GM18520 (cell line): ENCODE measurements around the gene MCF2L2.
A peak's percentile ranks its signal among the peaks of the same experiment; 100 is the strongest.

Experiments used
- ATAC-seq: cut with Tn5 transposase; IDR thresholded peaks from one replicate; pipeline ENCODE4 v1.9.1; 2021; ENCODE audit not compliant: unreplicated experiment

The MCF2L2 gene

DNA sequence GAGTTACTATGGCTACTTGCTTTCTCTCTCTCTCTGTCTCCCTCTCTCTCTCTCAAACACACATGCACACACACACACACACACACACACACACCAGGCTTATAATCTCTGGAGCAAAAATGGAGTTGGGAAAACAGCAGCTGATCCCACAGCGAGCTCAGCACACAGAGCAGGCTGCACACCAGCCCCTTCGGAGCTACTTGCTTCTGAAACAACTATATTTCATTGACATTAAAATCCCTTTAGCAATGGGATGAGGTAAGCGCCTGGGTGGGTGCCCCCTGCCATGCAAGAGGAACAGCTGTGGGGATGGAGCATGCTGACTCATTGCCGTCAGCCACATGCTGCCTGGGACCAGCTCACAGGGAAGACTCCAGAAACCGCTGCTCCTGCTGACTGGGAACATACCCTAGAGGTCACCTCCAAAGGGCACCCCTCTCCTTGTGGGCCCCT lies 129.7 kb downstream of the MCF2L2 start:
- ATAC-seq = no peak

DNA sequence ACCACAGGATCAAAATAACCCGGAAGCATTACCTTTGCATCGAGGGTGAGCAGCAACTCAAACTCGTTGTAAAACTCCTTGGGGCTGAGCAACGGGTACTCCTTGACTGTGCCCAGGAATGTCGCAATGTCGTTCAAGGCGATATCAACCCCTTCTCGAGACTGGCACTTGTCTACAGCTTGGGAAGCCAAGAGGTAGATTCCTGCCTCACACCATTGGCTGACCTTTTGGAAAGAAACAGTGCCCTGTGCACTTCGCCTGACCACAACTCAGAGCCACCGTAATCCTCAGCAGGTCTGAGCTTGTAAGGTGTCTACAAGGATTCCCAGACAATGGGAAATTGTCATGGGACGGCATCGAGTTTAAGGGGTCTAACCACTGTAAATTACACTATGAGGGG lies 131.5 kb downstream of the MCF2L2 start:
- no peak for ATAC-seq

DNA sequence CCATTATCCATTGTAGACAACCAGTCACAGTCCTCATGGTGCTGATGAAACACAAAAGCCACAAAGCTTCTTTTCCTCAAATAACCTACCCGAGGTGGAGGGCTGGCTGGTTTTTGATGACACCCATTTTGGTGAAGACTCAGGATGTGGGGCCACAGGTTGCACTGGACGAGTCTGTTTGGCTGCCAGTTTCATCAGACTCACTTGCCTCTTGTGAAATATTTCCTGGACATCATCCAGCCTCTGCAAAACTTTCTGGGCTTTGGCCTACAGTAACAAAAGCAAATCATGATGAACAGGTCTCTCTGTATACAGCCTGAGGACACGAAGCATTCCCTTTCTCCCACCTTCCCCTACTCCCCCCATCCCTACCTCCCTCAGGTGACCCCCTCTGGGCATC lies 133.2 kb downstream of the MCF2L2 start:
- ATAC-seq = no peak

DNA sequence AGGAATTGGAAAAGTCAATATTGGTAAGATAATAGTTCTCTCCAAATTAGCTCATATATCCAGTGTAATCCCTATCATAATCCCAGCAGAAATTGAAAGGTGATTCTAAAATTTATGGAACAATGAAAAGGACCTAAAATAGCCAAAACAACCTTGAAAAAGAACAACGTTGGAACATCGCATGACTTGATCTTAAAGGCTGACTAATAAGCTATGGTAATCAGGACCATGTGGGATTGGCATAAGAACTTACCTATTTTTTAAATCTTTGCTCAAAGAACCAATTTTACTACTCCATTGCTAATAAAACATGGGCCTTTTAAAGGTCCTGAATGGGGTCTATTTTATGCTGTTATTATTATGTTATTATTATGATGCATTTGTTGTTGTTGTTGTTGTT lies 134.5 kb downstream of the MCF2L2 start:
- ATAC-seq = no peak

DNA sequence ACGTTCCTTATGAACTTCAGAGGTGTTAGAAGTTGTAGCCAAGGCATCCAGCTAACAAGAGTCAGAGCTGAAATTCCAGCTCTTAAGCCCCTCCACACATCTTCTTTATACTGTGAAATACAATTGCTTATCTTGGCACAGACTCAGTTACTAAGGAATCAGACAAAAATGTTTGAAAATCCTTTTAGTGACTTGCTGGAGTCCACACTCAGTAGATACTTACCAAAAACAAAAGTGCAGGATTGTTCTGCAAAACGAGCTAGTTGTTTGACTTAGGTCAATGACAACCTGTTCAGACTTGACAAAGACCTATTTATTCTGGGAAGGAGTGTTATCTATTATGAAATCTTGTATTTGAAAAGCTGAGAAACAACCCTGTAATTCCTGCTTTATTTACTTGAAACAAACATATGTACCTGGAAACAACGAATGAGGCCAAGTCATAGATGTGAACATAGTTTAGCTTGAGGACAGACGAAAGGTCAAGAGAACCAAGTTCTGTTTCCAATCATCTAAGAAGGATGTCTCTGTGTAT lies 136.9 kb downstream of the MCF2L2 start:
- ATAC-seq = no peak

DNA sequence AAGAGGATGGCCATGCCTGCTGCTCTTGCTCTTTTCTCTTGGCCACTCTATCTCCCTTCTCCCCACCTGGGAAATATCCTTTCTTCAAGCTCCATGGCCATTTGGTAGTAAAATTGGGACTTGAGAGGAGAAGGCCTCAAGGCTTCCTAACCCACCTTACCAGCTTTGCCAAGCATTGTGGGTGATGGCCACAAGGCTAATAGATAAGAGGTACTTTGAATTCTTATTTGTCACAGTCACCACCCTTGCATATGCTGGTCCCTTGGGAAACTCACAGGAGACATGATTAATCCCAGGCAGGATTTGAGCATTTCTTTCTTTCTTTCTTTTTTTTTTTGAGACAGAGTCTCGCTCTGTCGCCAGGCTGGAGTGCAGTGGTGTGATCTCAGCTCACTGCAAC lies 138.2 kb downstream of the MCF2L2 start:
- ATAC-seq = no peak

DNA sequence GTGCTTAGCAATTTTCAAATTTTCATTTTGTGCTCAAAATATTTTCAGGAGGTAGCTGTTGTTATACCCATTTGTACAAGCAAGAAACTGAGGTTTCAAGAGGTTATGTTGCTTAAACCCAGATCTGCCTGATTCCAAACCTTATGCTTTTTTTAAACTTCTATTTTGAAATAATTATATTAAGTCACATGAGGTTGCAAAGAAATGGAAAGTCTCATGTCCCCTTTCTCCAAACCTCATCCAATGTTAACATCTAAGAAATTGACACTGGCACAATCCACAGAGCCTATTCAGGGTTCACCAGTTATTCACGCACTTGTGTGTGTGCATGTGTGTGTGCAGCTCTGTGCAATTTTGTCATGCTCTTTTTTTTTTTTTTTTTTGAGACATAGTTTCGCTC lies 140.3 kb downstream of the MCF2L2 start:
- no peak for ATAC-seq

DNA sequence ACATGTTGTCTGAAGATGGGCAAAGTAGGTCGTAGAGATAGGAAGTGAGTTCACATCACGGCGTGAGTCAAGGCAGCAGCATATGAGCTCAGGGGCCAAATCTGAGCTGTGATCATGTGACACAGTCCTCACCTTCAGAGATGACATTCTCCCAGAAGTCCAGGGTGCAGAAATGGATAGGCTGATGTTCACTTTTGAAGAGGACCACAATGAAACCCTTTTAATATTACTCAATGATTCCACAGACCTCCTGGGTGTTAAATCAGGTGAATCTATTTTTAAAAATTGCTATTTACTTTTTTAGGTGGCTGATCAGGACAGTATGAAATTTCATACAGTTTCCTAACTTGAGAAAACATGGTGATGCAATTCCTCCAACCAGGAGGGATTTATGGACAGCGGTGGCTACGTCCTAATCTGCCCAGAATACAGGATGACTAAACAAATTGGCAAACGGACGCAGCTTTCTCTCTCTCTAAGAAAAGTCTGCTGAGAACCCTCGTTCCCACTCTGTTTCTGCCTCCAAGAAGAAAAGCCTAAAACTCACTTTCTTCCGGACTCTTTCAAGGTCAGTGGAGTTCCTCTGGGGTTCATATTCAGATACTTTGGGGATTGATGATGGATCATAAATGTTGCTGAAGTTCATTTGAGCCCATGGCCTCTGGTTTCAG lies 141.0 kb downstream of the MCF2L2 start:
- no peak for ATAC-seq

DNA sequence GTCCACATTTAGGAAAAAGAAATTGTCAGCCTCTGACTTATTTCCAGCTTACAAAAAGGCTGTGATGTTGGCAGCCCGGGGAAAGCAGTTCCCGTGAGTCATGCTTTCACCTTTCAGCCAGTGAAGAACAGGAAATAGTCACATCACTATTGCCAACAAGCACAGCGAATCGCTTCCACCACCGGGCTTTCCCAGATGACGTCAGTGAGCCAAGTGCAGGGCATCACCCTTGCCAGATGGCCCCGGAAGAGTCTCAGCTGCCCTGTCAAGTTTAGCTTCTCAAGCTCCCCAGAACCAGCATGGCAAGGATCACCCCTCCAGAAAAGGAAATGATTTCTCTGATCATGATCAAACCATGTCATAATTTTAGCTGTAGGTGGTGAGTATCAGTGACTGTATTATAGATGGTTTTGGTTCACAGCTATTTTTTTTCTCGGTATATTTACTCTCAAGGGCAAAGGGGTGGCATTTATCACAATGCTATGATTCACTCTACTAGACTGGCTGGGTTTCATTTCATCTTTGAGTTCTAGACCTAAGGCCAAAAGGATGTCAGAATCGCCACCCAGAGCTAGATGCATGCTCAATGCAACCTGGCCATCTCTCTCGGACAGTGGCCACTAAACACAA lies 142.5 kb downstream of the MCF2L2 start:
- ATAC-seq = peak; percentile 92

DNA sequence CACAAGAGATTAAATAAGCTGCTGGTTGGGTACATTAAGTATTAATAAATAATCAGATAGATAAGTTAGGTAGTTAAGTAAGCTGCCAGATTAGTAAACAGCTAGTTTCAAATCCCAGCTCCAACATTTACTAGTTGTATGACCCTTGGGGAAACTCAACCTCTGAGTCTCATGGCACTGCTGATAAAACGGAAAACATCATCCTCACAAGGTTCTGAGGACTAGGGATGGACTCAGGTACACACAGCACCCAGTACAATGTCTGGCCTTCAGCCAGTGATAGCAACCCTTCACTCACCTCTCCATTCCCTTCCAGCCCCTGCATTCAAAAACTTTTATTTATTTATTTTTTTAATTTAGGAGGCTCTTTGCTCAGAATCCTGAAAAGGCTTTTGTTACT lies 143.1 kb downstream of the MCF2L2 start:
- no peak for ATAC-seq

DNA sequence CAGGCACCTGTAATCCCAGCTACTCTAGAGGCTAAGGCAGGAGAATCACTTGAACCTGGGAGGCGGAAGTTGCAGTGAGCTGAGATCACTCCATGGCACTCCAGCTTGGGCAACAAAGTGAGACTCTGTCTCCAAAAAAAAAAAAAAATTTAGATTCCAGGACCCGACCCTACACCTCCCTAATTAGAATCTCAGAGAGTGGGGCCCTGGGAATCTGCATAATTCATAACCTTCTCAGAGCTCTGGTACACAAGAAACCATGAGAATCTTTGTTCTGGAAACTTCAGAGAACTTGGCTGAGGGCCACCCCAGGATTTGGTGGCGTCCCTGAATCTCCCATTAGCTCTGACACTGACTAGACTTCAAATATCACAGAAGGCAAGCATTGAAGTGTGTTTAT lies 143.8 kb downstream of the MCF2L2 start:
- ATAC-seq = no peak

DNA sequence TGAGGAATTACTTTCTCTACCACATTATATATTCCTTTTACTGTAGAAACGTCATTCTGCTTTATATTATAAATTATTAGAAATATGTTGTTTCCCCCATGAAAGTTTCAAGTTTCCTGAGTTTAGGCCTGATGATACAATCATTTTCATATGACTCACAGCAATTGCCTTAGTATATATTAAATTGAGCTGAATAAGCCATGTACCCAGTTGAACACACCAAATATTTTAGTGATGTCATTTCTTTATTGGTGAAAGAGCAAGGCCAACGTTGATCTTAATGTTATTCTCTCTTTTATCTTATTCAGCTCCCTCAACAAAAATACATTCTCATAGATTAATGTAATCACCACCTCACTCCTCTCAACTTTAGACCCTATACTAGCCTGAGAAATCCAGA lies 144.5 kb downstream of the MCF2L2 start:
- no peak for ATAC-seq

DNA sequence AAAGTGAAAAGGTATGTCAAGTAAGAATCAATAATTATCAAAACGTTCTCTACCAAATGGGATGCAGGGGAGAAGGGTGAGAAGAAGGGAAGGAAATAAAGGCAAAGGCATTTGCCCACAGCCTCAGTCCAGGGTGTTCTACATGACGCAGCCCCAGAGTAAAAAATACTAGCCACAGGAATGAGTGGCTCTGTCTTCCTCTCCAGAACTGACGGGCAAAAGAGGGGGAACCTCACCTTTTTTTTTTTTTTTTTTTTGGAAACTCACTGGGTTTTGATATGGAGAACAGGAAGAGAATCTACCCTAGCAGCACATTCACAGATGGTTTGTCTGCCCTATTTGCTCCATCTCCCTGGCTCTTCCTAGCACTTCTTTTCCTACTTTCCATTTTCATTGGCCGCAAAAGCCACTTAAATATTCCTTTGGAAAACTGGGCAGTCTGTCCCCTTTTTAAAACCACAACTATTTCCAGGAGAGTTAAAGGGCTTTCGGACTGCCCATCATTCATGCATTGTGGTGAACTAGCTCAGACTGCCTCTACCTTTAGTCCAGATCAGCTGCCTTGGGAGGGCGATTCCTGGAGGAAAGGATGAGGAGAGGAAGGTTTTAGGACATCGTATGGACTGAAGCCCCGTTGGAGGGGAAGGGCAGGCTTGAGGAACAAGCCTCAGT lies 147.2 kb downstream of the MCF2L2 start:
- ATAC-seq = no peak

DNA sequence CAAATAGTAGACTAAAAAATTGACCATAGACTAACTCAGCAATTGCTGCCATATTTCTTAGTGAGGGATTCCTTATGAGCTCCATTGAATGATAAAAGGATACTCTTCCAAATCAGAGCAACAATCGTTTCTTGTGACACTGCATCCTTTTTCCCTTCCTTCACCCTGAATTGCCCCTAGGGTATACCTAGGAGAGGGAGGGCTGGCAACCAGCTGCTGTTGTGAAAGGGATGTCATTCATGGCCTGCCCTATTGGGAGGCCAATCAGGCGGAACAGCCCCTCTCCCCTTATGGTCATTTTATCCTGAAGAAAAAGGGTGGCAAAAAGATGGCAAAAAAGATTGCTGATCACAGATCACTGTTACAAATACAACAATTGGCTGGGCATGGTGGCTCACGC lies 149.0 kb downstream of the MCF2L2 start:
- no peak for ATAC-seq

DNA sequence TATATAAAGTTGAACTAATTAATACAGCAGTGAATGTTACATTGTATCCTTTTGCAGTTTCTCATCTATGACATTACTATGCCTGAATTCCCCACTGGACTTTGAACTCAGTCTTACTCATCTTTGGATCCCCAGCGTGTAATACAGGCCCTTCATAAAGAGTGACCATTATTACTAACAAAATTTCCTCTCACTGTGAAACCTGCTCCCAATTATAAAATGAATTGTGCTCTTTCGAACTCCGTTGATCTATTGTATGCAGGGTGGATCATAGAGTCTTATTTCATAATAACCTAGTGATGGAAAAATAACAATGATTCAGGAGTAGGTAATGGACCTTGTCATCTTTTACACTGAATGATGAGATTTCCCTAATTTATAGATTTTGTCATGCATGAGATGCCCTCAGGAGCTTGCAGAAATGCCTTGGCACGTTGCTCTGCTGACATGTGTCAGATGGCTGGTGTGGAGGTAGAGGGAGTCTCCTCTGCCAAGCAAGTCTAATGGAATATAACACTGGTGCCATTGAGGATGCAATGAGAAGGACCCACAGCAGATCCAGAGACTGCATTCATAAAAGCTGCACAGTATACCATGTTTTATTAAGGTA lies 149.8 kb downstream of the MCF2L2 start:
- ATAC-seq = no peak

DNA sequence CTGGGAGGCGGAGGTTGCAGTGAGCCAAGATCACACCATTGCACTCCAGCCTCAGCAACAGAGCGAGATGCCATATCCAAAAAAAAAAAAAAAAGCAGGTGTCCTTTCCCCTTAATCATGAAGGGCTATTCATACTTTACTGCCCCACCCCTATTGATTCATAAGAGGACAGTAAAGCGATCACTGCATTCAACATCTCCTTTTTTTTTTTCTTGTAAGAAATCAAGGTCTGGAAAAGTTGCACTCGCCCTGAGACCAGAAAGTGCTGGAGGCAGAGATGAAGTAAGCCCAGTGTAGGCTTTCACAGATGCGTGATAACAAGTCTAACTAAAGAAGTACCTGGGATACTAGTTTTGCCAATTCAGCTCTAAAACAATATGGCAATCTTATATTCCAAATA lies 151.2 kb downstream of the MCF2L2 start:
- ATAC-seq = no peak

DNA sequence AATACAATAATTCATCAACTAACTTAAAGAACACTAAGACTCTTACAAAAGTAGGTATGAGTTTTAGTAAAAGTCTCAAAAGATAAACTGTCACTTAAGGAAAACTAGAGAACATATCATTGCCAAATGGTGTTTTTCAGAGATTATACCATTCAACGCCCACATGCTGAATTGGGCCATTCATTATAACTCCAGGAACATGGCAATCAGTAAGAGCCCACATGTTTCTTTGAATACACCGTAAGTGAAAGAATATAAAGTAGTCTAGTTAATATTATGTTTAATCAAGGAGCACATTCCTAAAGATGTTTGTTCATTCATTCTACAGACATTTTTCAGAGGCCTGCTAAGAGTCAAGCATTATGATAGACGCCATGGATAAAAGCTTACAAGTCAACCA lies 152.5 kb downstream of the MCF2L2 start:
- no peak for ATAC-seq

DNA sequence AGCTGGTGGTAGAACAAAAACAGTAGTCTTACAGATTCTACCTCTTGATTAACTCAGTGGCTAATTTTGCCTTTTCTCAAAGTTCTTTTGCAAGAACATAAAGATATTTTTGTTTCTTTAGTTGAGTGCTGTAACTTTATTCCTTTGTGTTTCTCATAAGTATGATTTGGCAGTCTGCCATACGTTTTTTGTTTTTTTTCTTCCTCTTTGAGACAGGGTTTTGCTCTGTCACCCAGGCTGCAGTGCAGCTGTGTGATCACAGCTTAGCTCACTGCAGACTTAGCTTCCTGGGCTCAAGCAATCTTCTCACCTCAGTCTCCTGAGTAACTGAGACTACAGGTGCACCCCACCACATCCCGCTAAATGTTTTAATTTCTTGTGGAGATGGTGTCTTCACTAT lies 153.0 kb downstream of the MCF2L2 start:
- no peak for ATAC-seq

DNA sequence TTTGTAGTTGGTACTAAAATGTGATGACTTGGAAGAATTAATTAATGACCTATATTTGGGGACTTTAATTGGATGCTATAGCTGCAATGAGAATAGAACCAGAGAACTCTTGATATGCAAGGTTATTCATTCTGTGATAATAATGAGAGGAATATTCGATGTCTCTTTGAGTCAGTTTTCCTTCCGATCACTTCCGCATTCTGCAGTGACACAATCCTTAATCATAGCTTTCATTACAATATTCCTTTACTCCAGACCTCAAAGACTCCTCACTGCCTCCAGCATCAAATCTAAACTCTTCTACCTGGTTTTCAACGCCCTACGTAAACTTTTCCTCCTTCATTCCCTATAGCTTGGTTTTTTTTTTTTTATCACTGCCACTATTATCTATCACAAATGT lies 153.8 kb downstream of the MCF2L2 start:
- no peak for ATAC-seq

DNA sequence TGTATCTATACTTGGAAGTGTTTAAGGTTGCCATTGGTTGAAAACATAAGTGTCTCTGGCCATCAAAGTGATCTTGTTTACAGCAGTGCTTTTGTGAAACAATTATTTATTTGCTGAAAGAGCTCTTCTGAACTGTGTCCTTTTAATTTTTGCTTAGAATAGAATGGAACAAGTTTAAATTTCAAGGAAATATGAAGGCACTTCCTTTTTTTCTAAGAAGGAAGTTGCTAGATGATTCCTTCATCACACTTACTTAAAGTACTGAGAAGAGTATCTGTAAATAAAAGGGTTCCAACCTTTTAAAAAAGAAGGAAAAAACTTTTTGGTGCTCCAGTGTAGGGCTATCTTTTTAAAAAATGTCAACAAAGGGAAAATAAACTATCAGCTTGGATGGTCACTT lies 155.6 kb downstream of the MCF2L2 start:
- no peak for ATAC-seq

DNA sequence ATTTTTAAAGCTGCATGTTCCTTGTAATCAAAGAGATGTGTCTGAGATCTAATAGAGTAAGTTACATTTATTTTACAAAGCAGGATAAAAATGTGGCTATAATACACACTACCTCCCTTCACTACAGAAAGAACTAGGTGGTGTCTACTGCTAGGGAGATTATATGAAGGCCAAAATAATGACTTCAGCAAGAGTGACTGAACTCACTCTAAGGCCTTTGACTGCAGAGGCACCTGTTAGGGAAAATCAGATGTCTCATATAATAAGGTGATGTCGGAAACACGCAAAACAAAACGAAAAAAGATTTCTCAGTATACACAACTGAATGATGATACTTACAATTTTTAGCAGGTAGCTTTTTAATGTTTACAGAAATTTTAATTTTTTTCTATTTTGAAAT lies 156.3 kb downstream of the MCF2L2 start:
- ATAC-seq = no peak

DNA sequence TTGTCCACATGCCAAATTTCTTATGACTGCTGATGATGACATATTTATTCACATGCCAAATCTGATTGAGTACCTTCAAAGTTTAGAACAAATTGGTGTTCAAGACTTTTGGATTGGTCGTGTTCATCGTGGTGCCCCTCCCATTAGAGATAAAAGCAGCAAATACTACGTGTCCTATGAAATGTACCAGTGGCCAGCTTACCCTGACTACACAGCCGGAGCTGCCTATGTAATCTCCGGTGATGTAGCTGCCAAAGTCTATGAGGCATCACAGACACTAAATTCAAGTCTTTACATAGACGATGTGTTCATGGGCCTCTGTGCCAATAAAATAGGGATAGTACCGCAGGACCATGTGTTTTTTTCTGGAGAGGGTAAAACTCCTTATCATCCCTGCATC lies 158.1 kb downstream of the MCF2L2 start:
- ATAC-seq = no peak
